CD14-positive monocyte (primary cell): ENCODE data around the gene MTMR8. TPM values are rescaled to one million over a fixed set of nuclear protein-coding genes. Genes with fewer than 3 reads are reported as not detected.

Experiments used
- DNase-seq, 3 donors: peaks; one replicate each; pipeline ENCODE4 v3.0.0-alpha.2; 2011 to 2022
- H2AFZ ChIP-seq: 2 replicates; pipeline ENCODE4 v1.6.0; 2012; ENCODE audit warnings: mild to moderate bottlenecking, low read depth, low read length, inconsistent platforms; ENCODE audit not compliant: insufficient read depth, poor library complexity, severe bottlenecking
- H3K27ac ChIP-seq, 2 donors: 1 replicate in 1 of 2; 2 replicates in 1 of 2; pipeline ENCODE4 v1.5.1; 2012 to 2013; ENCODE audit warnings: low read length in 2 of 2, control low read depth in 1 of 2, inconsistent platforms in 1 of 2, low read depth in 1 of 2, mild to moderate bottlenecking in 1 of 2
- H3K27me3 ChIP-seq, 2 donors: one replicate each; pipeline versions ENCODE4 v1.6.0 to v1.6.1; 2011 to 2013; ENCODE audit warnings: low read length in 2 of 2; ENCODE audit not compliant: control insufficient read depth in 2 of 2, insufficient read depth in 2 of 2
- H3K36me3 ChIP-seq, 2 donors: replicated peaks in 1 of 2; 1 replicate in 1 of 2; 2 replicates in 1 of 2; pipeline versions ENCODE4 v1.5.1 to v1.6.1; 2012 to 2013; ENCODE audit warnings: low read length in 2 of 2, control low read depth in 1 of 2, inconsistent platforms in 1 of 2, mild to moderate bottlenecking in 1 of 2; ENCODE audit not compliant: insufficient read depth in 2 of 2, control insufficient read depth in 1 of 2
- H3K4me1 ChIP-seq, 2 donors: 1 replicate in 1 of 2; 2 replicates in 1 of 2; pipeline versions ENCODE4 v1.5.1 to v1.6.1; 2012 to 2013; ENCODE audit warnings: low read length in 2 of 2, control low read depth in 1 of 2, inconsistent platforms in 1 of 2, mild to moderate bottlenecking in 1 of 2, moderate library complexity in 1 of 2; ENCODE audit not compliant: insufficient read depth in 2 of 2, control insufficient read depth in 1 of 2
- H3K4me2 ChIP-seq: replicated peaks from 2 replicates; pipeline ENCODE3; 2012; ENCODE audit warnings: low read length, moderate library complexity, mild to moderate bottlenecking; ENCODE audit not compliant: poor library complexity, severe bottlenecking; ENCODE audit errors: extremely low read depth
- H3K4me3 ChIP-seq, 3 experiments: fragments of 200-600 bp in 1 of 3; sonication (generic) in 1 of 3; replicated peaks in 1 of 3; 1 replicate in 2 of 3; 2 replicates in 1 of 3; pipeline ENCODE4 v1.5.1; 2011 to 2013; ENCODE audit warnings: low read length in 3 of 3, mild to moderate bottlenecking in 3 of 3, control low read depth in 2 of 3, low read depth in 2 of 3, inconsistent platforms in 1 of 3, moderate library complexity in 1 of 3
- H3K79me2 ChIP-seq: 2 replicates; pipeline ENCODE4 v1.6.0; 2012; ENCODE audit warnings: mild to moderate bottlenecking, control low read depth, inconsistent platforms, low read length, moderate library complexity; ENCODE audit not compliant: insufficient read depth
- H3K9ac ChIP-seq: 2 replicates; pipeline ENCODE4 v1.6.0; 2017; ENCODE audit warnings: low read length, mild to moderate bottlenecking; ENCODE audit not compliant: insufficient read depth, poor library complexity, severe bottlenecking
- H3K9me3 ChIP-seq, 2 donors: replicated peaks in 1 of 2; 1 replicate in 1 of 2; 2 replicates in 1 of 2; pipeline versions ENCODE4 v1.5.1 to v1.6.1; 2012 to 2013; ENCODE audit warnings: low read length in 2 of 2, control low read depth in 1 of 2; ENCODE audit not compliant: control insufficient read depth in 1 of 2, insufficient read depth in 1 of 2
- H4K20me1 ChIP-seq: 2 replicates; pipeline ENCODE4 v1.6.0; 2012; ENCODE audit warnings: mild to moderate bottlenecking, low read length, control low read depth, moderate library complexity; ENCODE audit not compliant: insufficient read depth
- H3K27ac Mint-ChIP-seq, 7 donors: one replicate each; pipeline ENCODE4 v1.8.0; 2020; ENCODE audit warnings: mild to moderate bottlenecking in 7 of 7, mixed read lengths in 7 of 7, moderate library complexity in 6 of 7, inconsistent platforms in 2 of 7
- H3K27me3 Mint-ChIP-seq, 3 donors: one replicate each; pipeline ENCODE4 v1.8.0; 2021 to 2022; ENCODE audit warnings: low read depth in 3 of 3, mild to moderate bottlenecking in 3 of 3, mixed read lengths in 3 of 3, moderate library complexity in 3 of 3, inconsistent platforms in 1 of 3
- H3K36me3 Mint-ChIP-seq, 2 donors: one replicate each; pipeline ENCODE4 v1.8.0; 2020; ENCODE audit warnings: mixed read lengths in 2 of 2, inconsistent platforms in 1 of 2, mild to moderate bottlenecking in 1 of 2
- H3K4me1 Mint-ChIP-seq: one replicate; pipeline ENCODE4 v1.8.0; 2020; ENCODE audit warnings: mild to moderate bottlenecking, mixed read lengths
- H3K4me3 Mint-ChIP-seq, 2 donors: one replicate each; pipeline ENCODE4 v1.8.0; 2020; ENCODE audit warnings: mild to moderate bottlenecking in 2 of 2, mixed read lengths in 2 of 2, moderate library complexity in 1 of 2
- H3K9me3 Mint-ChIP-seq, 7 donors: one replicate each; pipeline ENCODE4 v1.8.0; 2020 to 2022; ENCODE audit warnings: mixed read lengths in 7 of 7, mild to moderate bottlenecking in 6 of 7, moderate library complexity in 6 of 7, inconsistent platforms in 2 of 7
- WGBS: methylation state at CpG from one replicate; pipeline ENCODE4 v1.1.5; 2013; ENCODE audit warnings: missing lambda C conversion rate; ENCODE audit not compliant: insufficient coverage; 5-methylcytosine and 5-hydroxymethylcytosine counted together
- intact Hi-C, 2 donors: fragments of 100-400 bp; cut with micrococcal nuclease; formaldehyde crosslinking; loops; one replicate each; pipeline versions ENCODE4 v1.15.0 to v1.15.1; 2023
- polyA plus RNA-seq, 3 donors: library from polyadenylated mRNA; depleted of rRNA in 1 of 3; unstranded in 2 of 3; stranded (reverse) in 1 of 3; fragments of 300-500 nt in 2 of 3; fragments of >200 nt in 1 of 3; fragmentation: Illumina TruSeq in 2 of 3; gene quantifications; 1 replicate in 2 of 3; 2 replicates in 1 of 3; pipeline ENCODE4 v1.2.3, GENCODE V29; 2012 to 2021
- TF ChIP-seq, protein P1 (sequence below): fragments of 200-600 bp; IDR thresholded peaks from one replicate; pipeline ENCODE4 v1.8.0; 2022; ENCODE audit warnings: antibody characterized with exemption, mild to moderate bottlenecking

Gene MTMR8
- polyA plus RNA-seq, 3 donors: 0.19 to 1.1 (median 0.51) TPM

GRCh38 chrX:64230123-64230970 is 164.9 kb downstream of the MTMR8 start, which contains the start of gene ASB12:
TSS of gene ASB12 (minus strand) at chrX:64230607. CDS start at chrX:64225650, 4,957 bp downstream.
- Histone ChIP-seq H3K79me2 (no peaks in the 10 kb centered on the region), H3K9ac (no peak within 1 kb of the TSS), H3K27ac (no peak within 1 kb of the TSS), H3K9me3 (no peaks in the 10 kb centered on the region), H3K4me3 (no peak within 1 kb of the TSS), H3K4me1 (no peaks in the 10 kb centered on the region), H3K27me3 (no peaks in the 10 kb centered on the region), H3K36me3 (no peaks in the 10 kb centered on the region), H3K4me2 (no peak within 1 kb of the TSS), H2AFZ (no peak within 1 kb of the TSS), H4K20me1 (no peaks in the 10 kb centered on the region)
- no peak for DNase-seq
- Mint-ChIP-seq H3K36me3 (no peaks in the 10 kb centered on the region), H3K4me1 (no peaks in the 10 kb centered on the region), H3K9me3 (peaks cover 0 to 11% (median 0%) of the 10 kb centered on the region in 7 donors), H3K27ac (no peak within 1 kb of the TSS), H3K4me3 (no peak within 1 kb of the TSS), H3K27me3 (peaks cover 0 to 2% (median 0%) of the 10 kb centered on the region in 3 donors)
- WGBS: 100% methylated on average over 3 of the region's 17 CpGs
- intact Hi-C loops: no loop called here
- TF ChIP-seq, protein P1, sequence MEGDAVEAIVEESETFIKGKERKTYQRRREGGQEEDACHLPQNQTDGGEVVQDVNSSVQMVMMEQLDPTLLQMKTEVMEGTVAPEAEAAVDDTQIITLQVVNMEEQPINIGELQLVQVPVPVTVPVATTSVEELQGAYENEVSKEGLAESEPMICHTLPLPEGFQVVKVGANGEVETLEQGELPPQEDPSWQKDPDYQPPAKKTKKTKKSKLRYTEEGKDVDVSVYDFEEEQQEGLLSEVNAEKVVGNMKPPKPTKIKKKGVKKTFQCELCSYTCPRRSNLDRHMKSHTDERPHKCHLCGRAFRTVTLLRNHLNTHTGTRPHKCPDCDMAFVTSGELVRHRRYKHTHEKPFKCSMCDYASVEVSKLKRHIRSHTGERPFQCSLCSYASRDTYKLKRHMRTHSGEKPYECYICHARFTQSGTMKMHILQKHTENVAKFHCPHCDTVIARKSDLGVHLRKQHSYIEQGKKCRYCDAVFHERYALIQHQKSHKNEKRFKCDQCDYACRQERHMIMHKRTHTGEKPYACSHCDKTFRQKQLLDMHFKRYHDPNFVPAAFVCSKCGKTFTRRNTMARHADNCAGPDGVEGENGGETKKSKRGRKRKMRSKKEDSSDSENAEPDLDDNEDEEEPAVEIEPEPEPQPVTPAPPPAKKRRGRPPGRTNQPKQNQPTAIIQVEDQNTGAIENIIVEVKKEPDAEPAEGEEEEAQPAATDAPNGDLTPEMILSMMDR: no peak

DNA sequence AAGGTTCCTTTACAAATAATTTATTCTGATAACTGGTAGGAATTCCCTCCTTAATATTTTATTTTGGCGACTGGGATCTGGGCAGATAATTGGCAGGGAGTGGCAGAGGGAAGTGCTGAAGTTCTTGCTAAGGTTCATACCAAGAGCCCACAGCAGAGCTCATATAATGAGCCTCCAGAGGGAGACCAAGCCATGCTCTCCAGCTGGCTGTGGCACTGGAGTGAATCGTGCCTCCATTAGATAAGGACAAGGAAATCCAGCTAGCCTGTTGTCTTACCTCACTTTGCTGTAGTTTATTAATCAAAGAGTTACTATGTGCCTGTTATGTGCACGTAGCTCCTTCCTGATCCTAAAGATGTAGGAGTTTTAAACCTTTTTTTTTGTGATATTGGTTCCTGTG is 166.1 kb downstream of the MTMR8 start:
- H3K4me3 ChIP-seq: no peak overlapping the region
- WGBS: no CpG with 5 or more reads among the region's 3 CpGs
- no peaks in the 10 kb centered on the region for H3K4me1 Mint-ChIP-seq
- no peak overlapping the region for H3K9ac ChIP-seq
- no peaks in the 10 kb centered on the region for H3K4me1 ChIP-seq
- no peaks in the 10 kb centered on the region for H4K20me1 ChIP-seq
- intact Hi-C loops: no loop called here
- H3K27me3 ChIP-seq: no peaks in the 10 kb centered on the region
- TF ChIP-seq, protein P1: no peak
- H3K4me3 Mint-ChIP-seq: no peak overlapping the region
- H3K9me3 Mint-ChIP-seq: peaks cover 0 to 14% (median 2%) of the 10 kb centered on the region in 7 donors
- H3K27me3 Mint-ChIP-seq: peaks cover 0 to 3% (median 0%) of the 10 kb centered on the region in 3 donors
- H3K9me3 ChIP-seq: no peaks in the 10 kb centered on the region
- no peak overlapping the region for H3K4me2 ChIP-seq
- H3K79me2 ChIP-seq: no peaks in the 10 kb centered on the region
- no peak for DNase-seq
- H3K27ac Mint-ChIP-seq: no peak overlapping the region
- H3K36me3 Mint-ChIP-seq: no peaks in the 10 kb centered on the region
- no peaks in the 10 kb centered on the region for H3K36me3 ChIP-seq
- H2AFZ ChIP-seq: no peak overlapping the region
- H3K27ac ChIP-seq: no peak overlapping the region

Other genes with a start within 250 kb of the MTMR8 start
- gene AMER1, start 189.7 kb downstream of the MTMR8 start, polyA plus RNA-seq: under 1 TPM; 0.02 to 0.97 (median 0.03) TPM
- gene ASB12, start 164.8 kb downstream of the MTMR8 start, polyA plus RNA-seq: not detected